Loucy (cell line): ENCODE data around the gene SCCPDH.

Experiments
- H2AFZ ChIP-seq: fragments of 200-600 bp; sonication (generic); 2 replicates; pipeline ENCODE4 v1.6.0; 2016; ENCODE audit warnings: antibody characterized with exemption, mild to moderate bottlenecking, low read length, moderate library complexity
- H3F3A ChIP-seq: fragments of 200-600 bp; 2 replicates; pipeline ENCODE4 v1.6.0; 2016; ENCODE audit warnings: antibody characterized with exemption, low read depth, mild to moderate bottlenecking
- H3K27me3 ChIP-seq: fragments of 200-600 bp; sonication (generic); 2 replicates; pipeline ENCODE4 v1.6.1; 2014; ENCODE audit warnings: low read length, mild to moderate bottlenecking; ENCODE audit not compliant: insufficient read depth, poor library complexity, severe bottlenecking
- H3K36me3 ChIP-seq: fragments of 200-600 bp; sonication (generic); 2 replicates; pipeline ENCODE4 v1.6.1; 2016; ENCODE audit warnings: low read length; ENCODE audit not compliant: insufficient read depth
- H3K4me1 ChIP-seq: fragments of 200-600 bp; sonication (generic); 2 replicates; pipeline ENCODE4 v1.5.1; 2014; ENCODE audit warnings: low read length, mild to moderate bottlenecking; ENCODE audit not compliant: insufficient read depth, poor library complexity, severe bottlenecking
- H3K4me2 ChIP-seq: fragments of 200-600 bp; sonication (generic); 2 replicates; pipeline ENCODE4 v1.6.0; 2014; ENCODE audit warnings: antibody characterized with exemption, low read length, low read depth, mild to moderate bottlenecking; ENCODE audit not compliant: poor library complexity, severe bottlenecking
- H3K4me3 ChIP-seq: fragments of 200-600 bp; sonication (generic); 2 replicates; pipeline ENCODE4 v1.5.1; 2014; ENCODE audit warnings: low read length, mild to moderate bottlenecking, mixed read lengths; ENCODE audit not compliant: poor library complexity, severe bottlenecking
- H3K79me2 ChIP-seq: fragments of 200-600 bp; sonication (generic); 2 replicates; pipeline ENCODE4 v1.6.1; 2014; ENCODE audit warnings: low read length; ENCODE audit not compliant: insufficient read depth
- H3K9ac ChIP-seq: fragments of 200-600 bp; sonication (generic); 2 replicates; pipeline ENCODE4 v1.6.0; 2014; ENCODE audit warnings: mild to moderate bottlenecking, low read depth, low read length, moderate library complexity; ENCODE audit not compliant: poor library complexity, severe bottlenecking
- H3K9me2 ChIP-seq: fragments of 200-600 bp; sonication (generic); replicated peaks from 2 replicates; pipeline ENCODE4 v1.6.1; 2016; ENCODE audit warnings: low read depth, low read length, mixed read lengths
- H3K9me3 ChIP-seq: fragments of 200-600 bp; sonication (generic); 2 replicates; pipeline ENCODE4 v1.6.1; 2014; ENCODE audit warnings: mild to moderate bottlenecking, antibody characterized with exemption, low read length, low read depth; ENCODE audit not compliant: insufficient read depth
- H4K20me1 ChIP-seq: fragments of 200-600 bp; sonication (generic); 2 replicates; pipeline ENCODE4 v1.6.0; 2014; ENCODE audit warnings: antibody characterized with exemption, low read length, mild to moderate bottlenecking; ENCODE audit not compliant: insufficient read depth, poor library complexity, severe bottlenecking
- CTCF ChIP-seq: fragments of 200-600 bp; sonication (generic); conservative IDR thresholded peaks from 2 replicates; pipeline ENCODE4 v1.5.1; 2014; ENCODE audit warnings: mild to moderate bottlenecking, antibody characterized with exemption, low read length
- EZH2phosphoT487 ChIP-seq: fragments of 200-600 bp; IDR thresholded peaks from 2 replicates; pipeline ENCODE4 v1.6.1; 2018; ENCODE audit warnings: antibody characterized with exemption, mild to moderate bottlenecking, moderate library complexity, borderline replicate concordance

The SCCPDH gene

GRCh38 chr1:246750752-246751151 lies 26.5 kb downstream of the SCCPDH start:
- Histone ChIP-seq H3K4me2 (no peak overlapping the region), H2AFZ (no peak overlapping the region), H3K9me3 (no peaks in the 10 kb centered on the region), H3K9me2 (no peaks in the 10 kb centered on the region), H3K4me3 (no peak overlapping the region), H3K27me3 (no peaks in the 10 kb centered on the region), H3F3A (no peaks in the 10 kb centered on the region), H3K36me3 (peaks cover 11% of the 10 kb centered on the region; the same call in 1 of the 2 replicates), H3K79me2 (no peaks in the 10 kb centered on the region), H4K20me1 (no peaks in the 10 kb centered on the region), H3K4me1 (no peaks in the 10 kb centered on the region), H3K9ac (no peak overlapping the region)
- no peak for TF ChIP-seq CTCF
- no peak for TF ChIP-seq EZH2phosphoT487

DNA sequence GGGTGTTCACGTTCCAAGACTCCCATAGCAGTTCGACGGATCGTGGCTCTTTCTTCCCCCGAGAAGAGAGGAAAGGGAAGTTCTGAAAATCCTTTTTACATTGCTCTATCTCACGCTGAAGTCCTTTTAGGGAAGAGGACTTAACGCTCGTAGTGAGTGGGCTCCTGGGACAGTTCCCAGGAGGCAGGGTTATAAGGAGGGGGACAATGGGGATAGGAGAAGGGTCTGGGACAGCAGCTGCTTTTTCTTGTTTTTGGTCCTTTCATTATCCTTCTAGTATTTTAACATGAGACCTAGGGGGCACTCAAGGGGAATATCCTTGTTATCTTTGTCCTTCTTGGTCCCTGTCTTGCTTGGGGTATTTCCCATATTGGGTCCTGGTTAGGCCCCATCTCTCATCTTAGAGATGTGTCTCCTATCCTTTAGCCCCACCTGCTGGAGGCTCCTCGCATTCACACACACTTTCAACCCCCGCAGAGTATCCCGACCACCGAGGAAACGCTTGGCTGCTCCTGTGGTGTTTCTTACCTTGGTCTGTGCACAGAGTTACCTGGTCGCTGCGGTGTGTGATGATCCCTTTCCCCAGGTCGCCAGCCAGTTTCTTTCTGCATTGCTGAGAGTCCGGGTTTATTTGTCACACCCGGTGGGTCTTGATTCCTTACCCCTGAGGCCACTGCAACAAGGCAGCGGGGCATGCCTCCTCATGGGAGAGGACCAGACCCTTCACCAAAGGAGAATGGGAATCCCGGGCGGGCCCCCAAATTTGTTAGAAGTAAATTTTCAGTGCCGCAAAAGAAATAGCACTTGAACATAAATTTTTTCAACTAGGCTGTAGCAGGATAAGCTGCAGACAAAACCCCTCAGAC lies 29.7 kb downstream of the SCCPDH start:
- Histone ChIP-seq H3K79me2 (no peaks in the 10 kb centered on the region), H2AFZ (no peak overlapping the region), H3K4me2 (no peak overlapping the region)

DNA sequence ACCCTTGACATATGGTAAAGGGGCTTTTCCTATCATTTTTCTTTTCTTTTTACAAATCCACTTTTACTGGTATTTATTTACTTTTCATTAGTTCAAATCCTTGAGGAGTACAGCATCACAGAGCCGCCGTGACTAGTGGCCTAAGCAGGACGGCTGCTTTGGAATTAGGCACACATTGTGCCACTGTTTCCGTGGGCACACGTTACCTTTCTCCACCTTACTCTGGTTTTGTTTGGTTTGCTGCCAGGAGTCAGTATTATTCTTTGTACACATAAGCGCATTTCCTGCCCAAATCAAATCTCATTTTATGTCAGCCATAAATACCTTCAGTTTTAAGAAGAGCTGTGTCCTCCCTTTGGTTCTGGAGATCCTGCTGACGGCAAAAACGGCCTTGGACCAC lies 31.2 kb downstream of the SCCPDH start:
- H3K9ac ChIP-seq: no peak overlapping the region
- H2AFZ ChIP-seq: no peak overlapping the region
- no peaks in the 10 kb centered on the region for H3K79me2 ChIP-seq
- no peaks in the 10 kb centered on the region for H3F3A ChIP-seq
- H3K4me2 ChIP-seq: no peak overlapping the region
- no peaks in the 10 kb centered on the region for H3K4me1 ChIP-seq
- no peaks in the 10 kb centered on the region for H4K20me1 ChIP-seq
- TF ChIP-seq CTCF (no peak), EZH2phosphoT487 (no peak)
- H3K9me2 ChIP-seq: no peaks in the 10 kb centered on the region
- peaks cover 26% of the 10 kb centered on the region; the same call in 1 of the 2 replicates for H3K36me3 ChIP-seq
- H3K27me3 ChIP-seq: no peaks in the 10 kb centered on the region
- H3K4me3 ChIP-seq: no peak overlapping the region
- no peaks in the 10 kb centered on the region for H3K9me3 ChIP-seq

More for the DNA sequence above, 29.7 kb downstream of the SCCPDH start:
- TF ChIP-seq EZH2phosphoT487 (no peak), CTCF (peak; percentile 82)
- Histone ChIP-seq H3K9ac (no peak overlapping the region), H3K4me3 (no peak overlapping the region), H3K36me3 (peaks cover 13% of the 10 kb centered on the region; the same call in 1 of the 2 replicates), H3K27me3 (no peaks in the 10 kb centered on the region), H3K4me1 (no peaks in the 10 kb centered on the region), H3K9me3 (no peaks in the 10 kb centered on the region), H4K20me1 (no peaks in the 10 kb centered on the region), H3F3A (no peaks in the 10 kb centered on the region), H3K9me2 (no peaks in the 10 kb centered on the region)
